Lung (tissue), 12 donors: Measurements from ENCODE around the gene TBX4. TPM values are rescaled to one million over a fixed set of nuclear protein-coding genes. Genes with fewer than 3 reads are reported as not detected.

ENCODE experiments used
- ATAC-seq: fragments of 200-7000 bp; cut with Tn5 transposase; one replicate; pipeline ENCODE4 v1.9.1; 2020; ENCODE audit warnings: moderate number of reproducible peaks; ENCODE audit not compliant: insufficient read depth, low FRiP score
- DNase-seq, 3 donors: peaks; one replicate each; pipeline ENCODE4 v3.0.0-alpha.2; 2013 to 2017
- H3K27ac ChIP-seq, 2 donors: one replicate each; pipeline ENCODE4 v1.5.1; 2013; ENCODE audit warnings: mild to moderate bottlenecking in 2 of 2, moderate library complexity in 2 of 2, control low read depth in 1 of 2, inconsistent platforms in 1 of 2, low read depth in 1 of 2, low read length in 1 of 2
- H3K27me3 ChIP-seq, 3 donors: one replicate each; pipeline ENCODE4 v1.5.1; 2013; ENCODE audit warnings: low read length in 2 of 3; ENCODE audit not compliant: control insufficient read depth in 3 of 3, insufficient read depth in 3 of 3
- H3K36me3 ChIP-seq, 4 donors: one replicate each; pipeline ENCODE4 v1.5.1; 2013; ENCODE audit warnings: low read length in 4 of 4, mild to moderate bottlenecking in 1 of 4, moderate library complexity in 1 of 4; ENCODE audit not compliant: control insufficient read depth in 4 of 4, insufficient read depth in 4 of 4
- H3K4me1 ChIP-seq, 5 donors: one replicate each; pipeline ENCODE4 v1.5.1; 2013; ENCODE audit warnings: low read length in 5 of 5, mild to moderate bottlenecking in 2 of 5, moderate library complexity in 1 of 5; ENCODE audit not compliant: control insufficient read depth in 5 of 5, insufficient read depth in 5 of 5
- H3K4me3 ChIP-seq: one replicate; pipeline ENCODE4 v1.5.1; 2013; ENCODE audit warnings: mild to moderate bottlenecking, control low read depth, moderate library complexity
- H3K9ac ChIP-seq, 2 donors: one replicate each; pipeline ENCODE4 v1.5.1; 2013; ENCODE audit warnings: low read length in 2 of 2, control low read depth in 1 of 2; ENCODE audit not compliant: insufficient read depth in 1 of 2
- H3K9me3 ChIP-seq, 4 donors: one replicate each; pipeline ENCODE4 v1.5.1; 2013; ENCODE audit warnings: low read length in 3 of 4, mild to moderate bottlenecking in 1 of 4, moderate library complexity in 1 of 4; ENCODE audit not compliant: control insufficient read depth in 4 of 4, insufficient read depth in 3 of 4
- WGBS, 2 donors: extraction: QIAGEN DNeasy Blood & Tissue Kit; methylation state at CpG; one replicate each; pipeline ENCODE4 v1.1.7; 2013; 5-methylcytosine and 5-hydroxymethylcytosine counted together
- polyA plus RNA-seq, 2 donors: library from polyadenylated mRNA; stranded (reverse); fragments of 200-250 nt; gene quantifications; one replicate each; pipeline ENCODE4 v1.2.1, GENCODE V29; 2013
- total RNA-seq, 2 donors: library from RNA; depleted of rRNA in 1 of 2; stranded (reverse); fragments of >200 nt in 1 of 2; gene quantifications; one replicate each; pipeline ENCODE4 v1.2.1, GENCODE V29; 2014 to 2021
- TF ChIP-seq, protein P1 (sequence below): IDR thresholded peaks from 2 replicates; pipeline ENCODE4 v1.5.1; 2012; ENCODE audit warnings: mild to moderate bottlenecking; ENCODE audit errors: control extremely low read depth, extremely low read depth
- donor health status: control.
- donor health status: control.
- donor health status: Bipolar disorder and iron deficiency.
- donor health status: healthy.
- donor health status: DM: yes; HTN: yes; CAD: no.

Gene TBX4
- total and polyA plus RNA-seq, 4 donors: 6.1 to 53.7 (median 22.0) TPM

DNA sequence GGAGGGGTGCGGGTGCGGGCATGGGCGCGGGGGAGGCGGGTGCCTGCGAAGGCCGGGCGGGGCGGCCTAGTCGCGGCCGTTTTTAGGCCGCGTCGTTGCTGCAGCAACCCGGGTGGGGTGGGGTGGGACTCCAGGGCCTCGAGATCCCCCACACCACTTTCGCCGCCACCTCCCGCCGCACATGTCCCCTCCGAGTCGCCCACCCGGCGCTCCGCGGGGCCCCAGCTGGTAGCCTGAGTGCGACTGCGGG lies 41.3 kb upstream of the TBX4 start:
- peak overlapping the region; percentile 54 to 87 for H3K27ac ChIP-seq
- no peak for ATAC-seq
- peaks cover 0 to 65% (median 11%) of the 10 kb centered on the region in 5 donors for H3K4me1 ChIP-seq
- no peaks in the 10 kb centered on the region for H3K9me3 ChIP-seq
- TF ChIP-seq, protein P1, sequence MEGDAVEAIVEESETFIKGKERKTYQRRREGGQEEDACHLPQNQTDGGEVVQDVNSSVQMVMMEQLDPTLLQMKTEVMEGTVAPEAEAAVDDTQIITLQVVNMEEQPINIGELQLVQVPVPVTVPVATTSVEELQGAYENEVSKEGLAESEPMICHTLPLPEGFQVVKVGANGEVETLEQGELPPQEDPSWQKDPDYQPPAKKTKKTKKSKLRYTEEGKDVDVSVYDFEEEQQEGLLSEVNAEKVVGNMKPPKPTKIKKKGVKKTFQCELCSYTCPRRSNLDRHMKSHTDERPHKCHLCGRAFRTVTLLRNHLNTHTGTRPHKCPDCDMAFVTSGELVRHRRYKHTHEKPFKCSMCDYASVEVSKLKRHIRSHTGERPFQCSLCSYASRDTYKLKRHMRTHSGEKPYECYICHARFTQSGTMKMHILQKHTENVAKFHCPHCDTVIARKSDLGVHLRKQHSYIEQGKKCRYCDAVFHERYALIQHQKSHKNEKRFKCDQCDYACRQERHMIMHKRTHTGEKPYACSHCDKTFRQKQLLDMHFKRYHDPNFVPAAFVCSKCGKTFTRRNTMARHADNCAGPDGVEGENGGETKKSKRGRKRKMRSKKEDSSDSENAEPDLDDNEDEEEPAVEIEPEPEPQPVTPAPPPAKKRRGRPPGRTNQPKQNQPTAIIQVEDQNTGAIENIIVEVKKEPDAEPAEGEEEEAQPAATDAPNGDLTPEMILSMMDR: no peak
- H3K4me3 ChIP-seq: no peak overlapping the region
- peaks cover 0 to 32% (median 12%) of the 10 kb centered on the region in 4 donors for H3K36me3 ChIP-seq
- DNase-seq: peak in 1 of 3 donors; percentile 95
- H3K9ac ChIP-seq: no peak overlapping the region
- WGBS, 2 donors: 0 to 8% methylated on average over 6 to 29 of the region's 29 CpGs
- H3K27me3 ChIP-seq: peaks cover 0 to 19% (median 0%) of the 10 kb centered on the region in 3 donors

DNA sequence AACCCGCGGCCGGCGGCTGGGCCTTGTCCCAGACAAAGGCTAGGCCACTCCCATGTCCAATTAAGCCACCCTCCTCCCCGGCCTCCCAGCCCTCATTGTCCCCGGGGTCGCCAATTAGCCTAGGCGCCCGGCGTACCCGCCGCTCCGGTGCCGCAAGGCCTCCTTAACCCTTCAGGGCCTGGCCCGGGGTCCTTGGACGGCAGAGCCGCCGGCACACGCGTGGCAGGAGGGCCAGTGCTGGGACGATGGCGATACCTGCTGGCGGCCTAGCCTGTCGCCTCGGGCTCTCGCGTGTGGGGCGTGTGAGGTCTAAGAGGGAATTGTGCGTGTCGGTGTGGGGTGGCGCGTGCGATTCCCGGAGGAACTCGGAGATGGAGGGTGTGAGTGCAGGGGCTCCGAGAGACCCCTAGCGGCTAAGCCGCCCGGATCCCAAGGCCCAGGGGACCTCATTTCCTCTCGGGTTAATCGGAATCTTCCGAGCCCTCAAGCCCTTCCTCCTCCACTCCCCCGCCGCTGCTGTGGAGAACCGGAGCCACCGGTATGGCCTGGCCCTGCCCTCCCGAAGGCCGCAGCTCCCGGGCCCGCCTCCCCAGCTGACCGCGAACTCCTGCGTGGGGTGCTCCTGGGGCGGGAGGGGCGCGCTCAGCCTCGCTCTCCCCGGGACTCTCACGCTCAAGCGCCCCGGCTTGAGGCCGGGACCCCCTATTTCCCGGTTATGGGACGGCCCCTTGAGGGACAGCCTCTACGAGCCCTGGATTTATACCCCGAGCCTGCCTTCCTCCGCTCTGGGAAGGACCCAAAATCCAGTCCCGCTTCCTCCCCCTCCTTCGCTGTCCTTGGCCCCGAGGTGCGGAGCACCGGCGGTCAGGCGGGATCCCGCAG lies 40.7 kb upstream of the TBX4 start:
- TF ChIP-seq, protein P1: no peak
- ATAC-seq (peak; percentile 15), DNase-seq (peak; percentile 92 to 93 (median 92))
- Histone ChIP-seq H3K9me3 (no peaks in the 10 kb centered on the region), H3K27ac (peak overlapping the region; percentile 54 to 87), H3K36me3 (peaks cover 0 to 26% (median 9%) of the 10 kb centered on the region in 4 donors), H3K27me3 (peaks cover 0 to 14% (median 0%) of the 10 kb centered on the region in 3 donors), H3K4me3 (peak overlapping the region; percentile 56), H3K4me1 (peaks cover 0 to 65% (median 17%) of the 10 kb centered on the region in 5 donors), H3K9ac (peak overlapping the region; percentile 43 to 81)
- 0 to 1% methylated on average over 69 to 75 of the region's 75 CpGs for WGBS, 2 donors

DNA sequence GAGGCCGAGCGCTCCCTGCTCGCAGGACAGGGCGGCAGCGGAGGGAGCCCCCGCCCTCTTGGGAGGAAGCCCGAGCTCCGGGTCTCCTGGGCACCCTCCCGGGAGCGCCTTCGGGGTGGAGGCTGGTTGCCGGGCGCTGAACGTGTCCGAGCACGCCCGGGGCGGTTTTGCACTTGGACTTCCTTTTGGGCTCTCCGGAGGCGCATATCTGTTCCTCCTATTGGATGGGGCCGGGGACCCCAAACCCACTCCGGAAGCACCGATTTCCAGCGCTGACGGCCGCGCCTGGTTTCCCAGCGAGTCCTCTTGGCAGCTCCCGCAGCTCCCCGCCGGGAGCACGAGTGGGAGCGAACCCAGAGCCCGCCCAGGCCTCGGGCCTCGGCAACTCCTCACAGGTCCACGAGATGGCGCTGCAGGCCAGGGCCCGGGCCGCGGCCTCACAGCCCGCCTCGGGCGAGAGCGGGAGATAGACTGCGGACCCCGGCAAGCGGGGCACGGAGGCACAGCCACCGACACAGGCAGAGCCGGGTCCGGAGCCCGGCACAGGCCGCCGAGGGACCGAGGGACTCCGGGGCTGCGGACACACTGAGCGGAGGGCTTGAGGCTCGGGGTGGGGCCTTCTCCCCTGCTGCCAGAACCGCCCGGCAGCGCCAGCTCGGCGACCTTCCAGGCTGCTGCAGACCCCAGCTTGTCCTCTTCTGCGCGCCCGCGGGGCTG lies 39.9 kb upstream of the TBX4 start:
- peaks cover 0 to 9% (median 0%) of the 10 kb centered on the region in 3 donors for H3K27me3 ChIP-seq
- H3K27ac ChIP-seq: peak overlapping the region; percentile 54 to 87
- WGBS, 2 donors: 0% methylated on average over 54 to 69 of the region's 69 CpGs
- peak overlapping the region; percentile 56 for H3K4me3 ChIP-seq
- ATAC-seq (peak; percentile 71), DNase-seq (peak; percentile 93 to 94 (median 93))
- H3K9ac ChIP-seq: peak overlapping the region; percentile 81 to 85
- TF ChIP-seq, protein P1: peak; percentile 83
- H3K9me3 ChIP-seq: no peaks in the 10 kb centered on the region
- peaks cover 0 to 19% (median 5%) of the 10 kb centered on the region in 4 donors for H3K36me3 ChIP-seq
- peaks cover 0 to 65% (median 14%) of the 10 kb centered on the region in 5 donors for H3K4me1 ChIP-seq
